Measurements from ENCODE around the gene CCDC159.

Gene CCDC159

DNA sequence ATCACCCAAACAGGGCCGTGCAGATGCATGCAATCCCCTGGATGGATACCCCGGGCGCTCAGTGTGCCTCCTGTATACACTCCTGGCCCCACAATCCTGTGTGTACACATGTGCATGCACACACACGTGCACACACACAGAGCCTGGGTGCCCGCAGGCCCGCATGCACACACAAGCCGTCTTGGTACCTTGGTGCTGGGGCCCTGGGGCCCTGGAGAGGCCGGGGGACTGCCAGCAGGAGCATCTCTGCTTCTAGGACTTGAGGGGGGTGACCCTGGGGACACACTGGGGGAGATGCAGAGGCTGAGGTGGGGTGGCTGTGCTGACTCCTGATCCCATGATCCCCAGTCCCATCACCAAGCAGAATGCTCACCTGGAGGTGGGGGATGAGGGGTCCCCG lies 53.3 kb downstream of the CCDC159 start:
- no peak for DNase-seq

DNA sequence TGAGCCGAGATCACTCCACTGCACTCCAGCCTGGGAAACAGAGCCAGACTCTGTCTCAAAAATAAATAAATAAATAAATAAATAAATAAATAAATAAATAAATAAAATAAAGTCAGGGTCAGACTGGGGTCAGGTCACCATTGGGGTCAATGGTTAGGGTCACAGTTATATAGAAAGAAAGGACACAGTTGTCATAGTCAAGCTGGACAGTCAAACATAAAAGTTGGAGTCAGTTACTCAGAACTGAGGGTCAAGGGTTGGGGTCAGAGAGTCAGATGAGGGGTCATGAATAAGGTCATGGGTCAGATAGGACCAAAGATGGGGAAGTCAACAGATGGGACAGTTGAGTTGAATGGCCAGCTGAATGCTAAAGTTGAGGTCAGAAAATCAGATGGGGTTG lies 54.5 kb downstream of the CCDC159 start:
- no peak for DNase-seq

DNA sequence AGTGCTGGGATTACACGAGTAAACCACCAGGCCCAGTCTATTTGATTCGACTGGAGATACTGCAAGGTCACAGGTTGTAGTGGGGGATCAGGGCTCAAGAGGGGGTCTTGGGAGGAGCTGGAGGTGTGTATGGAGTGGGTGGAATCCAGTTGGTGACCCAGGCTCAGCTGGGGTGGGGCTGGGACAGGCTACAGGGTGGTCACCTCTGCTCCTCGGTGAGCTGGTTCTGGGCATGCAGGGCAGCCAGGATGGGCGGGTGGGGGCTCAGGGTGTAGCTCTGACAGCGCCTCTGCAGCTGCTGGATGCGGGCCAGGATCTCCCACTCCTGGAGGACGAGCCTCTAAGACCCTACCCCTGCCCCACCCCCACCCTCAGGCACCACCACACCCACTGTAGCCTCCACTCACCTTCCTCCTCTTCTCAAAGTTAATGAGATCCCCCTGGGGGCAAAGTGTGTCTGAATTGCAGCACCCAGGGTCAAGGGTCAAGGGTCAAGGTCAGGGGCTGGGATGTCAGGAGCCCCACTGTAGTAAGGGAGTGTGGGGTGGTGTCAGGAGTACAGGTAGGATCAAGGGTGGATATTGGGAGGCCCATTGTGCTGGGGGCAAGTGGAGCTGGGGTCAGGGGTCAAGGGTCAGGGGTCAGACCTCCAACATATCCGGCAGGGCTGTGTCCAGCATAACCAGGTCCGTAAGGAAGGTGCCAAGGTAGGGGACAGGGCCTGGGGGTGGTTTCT lies 55.7 kb downstream of the CCDC159 start:
- no peak for DNase-seq
